HG02973 (cell line): ENCODE measurements around the gene ARL16.

ENCODE experiments used
- ATAC-seq: cut with Tn5 transposase; IDR thresholded peaks from one replicate; pipeline ENCODE4 v1.9.1; 2021; ENCODE audit warnings: moderate library complexity; ENCODE audit not compliant: unreplicated experiment

ARL16 gene

DNA sequence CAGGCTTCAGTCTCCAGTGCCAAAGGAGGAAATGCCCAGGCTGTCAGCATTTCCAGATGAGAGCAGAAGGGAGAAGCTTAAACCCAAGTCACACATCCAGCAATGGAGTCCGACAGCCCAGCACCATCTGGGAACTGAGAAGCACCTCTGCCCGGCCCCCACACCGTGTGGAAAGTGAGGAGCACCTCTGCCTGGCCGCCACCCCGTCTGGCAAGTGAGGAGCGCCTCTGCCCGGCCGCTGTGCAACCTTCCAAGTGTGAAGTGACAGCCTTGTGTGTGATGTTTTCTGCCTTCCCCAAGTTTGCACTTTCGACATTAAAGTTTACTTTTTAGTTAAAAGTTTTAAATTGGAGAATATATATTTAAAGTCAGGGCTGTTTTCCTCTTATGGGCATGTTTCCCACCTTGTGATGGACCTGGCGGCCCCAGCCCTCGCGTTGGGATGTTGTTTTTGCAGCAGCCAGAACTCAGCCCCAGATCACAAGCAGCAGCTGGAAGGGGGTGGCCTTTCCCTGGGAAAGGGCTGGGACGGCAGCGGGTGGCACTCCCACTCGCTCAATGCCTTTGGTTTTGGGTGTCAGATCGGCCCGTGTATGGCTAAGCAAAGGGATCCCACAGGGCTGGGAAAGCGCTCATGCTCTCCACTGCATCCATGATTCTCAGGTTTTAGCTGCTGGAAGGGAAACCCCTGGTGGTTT, 9.9 kb downstream of the ARL16 start:
- no peak for ATAC-seq

DNA sequence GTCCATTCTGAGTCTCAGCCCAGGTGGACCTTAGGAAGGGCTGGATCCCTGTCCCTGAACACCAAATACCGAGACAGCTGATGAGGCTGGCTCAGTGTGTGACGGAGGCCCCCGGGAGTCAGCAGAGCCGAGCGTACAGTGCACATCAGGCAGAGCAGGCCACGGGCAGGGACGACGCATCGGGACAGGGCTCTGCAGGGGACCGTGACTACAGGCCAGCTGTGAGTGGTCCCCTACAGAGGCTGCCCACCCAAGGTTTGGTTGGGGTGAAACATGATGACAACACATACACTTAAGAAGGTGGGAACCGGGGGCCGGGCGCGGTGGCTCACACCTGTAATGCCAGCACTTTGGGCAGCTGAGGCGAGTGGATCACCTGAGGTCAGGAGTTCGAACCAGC, 10.6 kb downstream of the ARL16 start:
- ATAC-seq, result no peak

DNA sequence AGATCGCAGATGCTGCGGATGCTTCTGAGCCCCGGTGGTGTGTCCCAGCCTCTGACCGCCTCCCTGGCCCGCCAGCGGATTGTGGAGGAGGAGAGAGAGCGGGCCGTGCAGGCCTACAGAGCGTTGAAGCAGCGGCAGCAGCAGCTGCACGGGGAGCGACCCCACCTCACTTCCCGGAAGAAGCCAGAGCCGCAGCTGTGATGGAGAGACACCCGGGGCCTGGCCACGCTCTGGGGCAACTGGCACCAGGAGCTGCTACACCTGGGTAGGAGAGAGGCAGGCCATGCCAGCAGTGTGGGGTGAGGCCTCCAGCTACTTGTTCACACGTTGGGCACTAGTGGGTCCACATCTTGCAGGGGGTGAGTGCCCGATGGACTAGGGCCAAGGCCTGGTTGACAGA, 11.1 kb downstream of the ARL16 start:
- ATAC-seq, result no peak

DNA sequence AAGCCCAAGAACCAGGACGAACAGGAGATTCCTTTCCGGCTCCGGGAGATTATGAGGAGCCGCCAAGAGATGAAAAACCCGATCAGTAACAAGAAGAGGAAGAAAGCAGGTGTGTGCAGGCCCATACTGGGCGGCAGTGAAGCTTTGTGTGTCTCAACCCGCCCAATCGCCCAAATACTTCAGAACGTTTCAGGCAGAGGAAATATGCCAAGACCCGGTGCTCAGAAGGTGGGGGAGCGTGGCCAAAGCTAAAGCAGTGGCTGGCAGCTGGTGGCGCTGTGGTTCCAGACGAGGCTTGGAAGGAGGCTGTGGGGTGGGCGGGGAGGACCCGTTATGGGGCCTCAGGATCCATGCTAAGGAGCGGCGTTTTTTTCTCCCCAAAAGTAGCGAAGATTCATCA, 15.8 kb downstream of the ARL16 start:
- no peak for ATAC-seq

DNA sequence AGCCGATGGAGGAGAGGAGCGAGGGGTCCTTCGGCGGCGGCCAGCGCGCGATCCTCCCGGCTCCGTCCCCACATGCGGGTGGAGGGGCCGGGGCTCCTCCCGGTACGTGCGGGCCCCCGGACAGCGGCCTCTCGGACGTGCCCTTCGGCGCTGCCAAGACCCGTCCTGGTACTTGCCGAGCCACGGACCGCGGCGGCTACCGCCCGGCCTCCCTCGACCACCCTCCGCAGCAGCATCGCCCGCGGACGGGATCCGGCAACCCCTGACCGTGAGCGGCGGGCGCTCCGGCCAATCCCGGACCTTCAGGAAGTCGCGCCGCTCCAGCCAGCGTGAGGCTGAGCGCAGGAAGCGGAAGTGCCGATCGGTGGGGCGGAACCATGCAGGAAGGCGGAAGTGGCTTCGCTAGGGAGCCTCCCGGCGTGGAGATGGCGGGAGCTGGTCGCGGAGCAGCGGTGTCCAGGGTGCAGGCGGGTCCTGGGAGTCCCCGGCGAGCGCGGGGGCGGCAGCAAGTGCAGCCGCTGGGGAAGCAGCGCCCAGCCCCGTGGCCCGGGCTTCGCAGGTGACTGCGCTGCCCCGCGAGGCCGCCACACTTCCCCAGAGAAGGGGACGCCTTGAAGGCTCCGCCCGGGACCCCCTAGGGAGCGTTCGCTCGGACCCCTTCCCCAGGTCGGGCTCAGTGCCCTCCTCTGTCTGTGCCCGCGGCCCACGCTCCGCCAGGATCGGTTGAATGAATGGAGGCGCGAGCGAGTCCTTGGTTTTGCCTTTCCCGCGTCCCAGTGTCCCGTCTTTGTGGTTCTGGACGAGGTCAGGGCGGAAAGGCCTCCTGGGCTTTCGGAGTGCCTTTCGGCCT, 17.0 kb downstream of the ARL16 start, which contains the start of the genes CCDC137 and OXLD1:
Gene CCDC137, plus strand, starts transcription at position 396 of the 850 bp plus-strand sequence. Its CDS starts 30 bp downstream, at position 426.
Gene OXLD1, minus strand, starts transcription at position 264 of the 850 bp plus-strand sequence. Its CDS starts 28 bp downstream, at position 236.
- ATAC-seq, result peak; percentile 80

DNA sequence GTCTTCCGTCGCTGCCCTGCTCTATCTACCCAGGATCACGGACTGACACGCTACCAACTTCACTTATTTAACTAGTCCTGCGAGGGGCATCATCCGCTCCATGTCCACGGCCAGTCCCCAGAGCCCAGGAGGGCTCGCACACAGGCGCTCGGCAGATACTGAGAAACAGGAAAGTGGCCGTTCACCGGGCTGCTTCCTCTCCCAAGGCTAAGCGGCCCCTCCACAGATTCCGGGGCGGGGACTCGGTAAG, 17.6 kb downstream of the ARL16 start:
- no peak for ATAC-seq

DNA sequence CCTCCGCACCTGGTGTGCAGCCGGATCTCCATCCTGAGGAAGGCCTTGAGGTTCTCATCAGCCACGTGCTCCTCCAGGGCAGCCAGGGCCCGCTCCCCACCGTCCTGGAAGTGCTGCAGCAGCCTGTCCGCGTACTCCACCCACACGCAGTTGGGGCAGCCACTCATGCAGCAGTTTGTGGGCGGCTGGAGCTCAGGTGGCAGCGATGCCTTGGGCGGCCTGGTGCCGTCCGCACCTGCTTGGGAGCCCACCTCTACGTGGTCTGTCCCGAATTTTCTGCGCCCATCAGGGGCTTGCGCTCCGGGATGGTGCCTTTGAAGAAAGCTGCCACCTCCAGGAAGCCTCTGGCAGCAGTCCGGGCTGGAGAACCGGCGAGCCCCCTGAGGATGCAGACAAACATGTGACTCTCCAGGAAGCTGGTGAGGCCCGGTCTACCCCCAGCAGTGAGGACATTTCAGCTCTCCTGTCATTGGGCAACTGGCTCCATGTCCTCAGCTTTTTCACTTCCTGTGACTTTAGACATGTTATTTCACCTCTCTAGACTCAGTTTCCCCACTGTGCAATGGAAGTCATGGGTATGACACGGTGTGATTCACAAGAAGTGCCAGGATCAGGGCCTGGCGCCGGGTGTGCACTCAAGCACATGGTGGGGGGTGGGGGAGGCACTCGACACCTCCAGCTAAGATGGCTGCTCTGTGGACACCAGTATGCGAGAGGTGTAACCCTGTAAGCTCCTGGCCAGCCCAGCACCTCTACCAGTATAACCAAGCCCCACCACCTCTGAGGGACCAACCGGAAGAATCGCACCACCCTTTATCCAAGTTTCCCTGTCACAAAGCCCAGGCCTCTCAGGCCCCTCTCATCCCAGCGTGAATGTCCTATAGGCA, 18.1 kb downstream of the ARL16 start:
- no peak for ATAC-seq

DNA sequence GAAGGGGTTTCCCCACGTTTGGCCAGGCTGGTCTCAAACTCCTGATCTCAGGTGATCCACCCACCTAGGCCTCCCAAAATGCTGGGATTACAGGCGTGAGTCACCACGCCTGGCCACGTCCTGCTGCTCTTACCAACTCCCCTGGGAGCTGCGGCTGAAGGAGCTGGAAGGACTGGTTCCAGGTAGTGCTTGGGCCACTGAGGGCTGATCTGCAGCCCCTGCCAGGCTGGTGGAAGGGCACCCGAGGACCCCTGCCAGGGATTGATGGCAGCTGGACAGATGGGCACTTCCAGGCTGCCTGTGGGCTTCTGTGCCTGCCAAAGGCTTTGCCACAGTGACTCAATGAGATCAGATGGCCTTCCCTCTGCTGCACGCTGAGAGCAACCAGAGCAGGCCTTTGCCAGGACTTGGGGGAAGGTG, 19.5 kb downstream of the ARL16 start:
- ATAC-seq, result no peak

DNA sequence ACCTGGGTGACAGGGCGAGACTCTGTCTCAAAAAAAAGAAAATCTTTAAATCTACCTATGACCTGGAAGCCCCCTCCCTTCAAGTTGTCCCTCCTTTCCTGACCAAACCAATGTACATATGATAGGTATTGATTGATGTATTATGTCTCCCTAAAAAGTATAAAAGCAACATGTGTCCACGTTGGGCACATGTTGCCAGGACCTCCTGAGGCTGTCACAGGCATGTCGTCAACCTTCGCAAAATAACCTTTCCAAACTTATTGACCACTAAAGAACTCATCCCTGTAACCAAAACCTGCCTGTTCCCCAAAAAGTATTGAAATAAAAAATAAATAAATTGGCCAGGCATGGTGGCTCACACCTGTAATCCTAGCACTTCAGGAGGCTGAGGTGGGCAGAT, 21.6 kb downstream of the ARL16 start:
- no peak for ATAC-seq

DNA sequence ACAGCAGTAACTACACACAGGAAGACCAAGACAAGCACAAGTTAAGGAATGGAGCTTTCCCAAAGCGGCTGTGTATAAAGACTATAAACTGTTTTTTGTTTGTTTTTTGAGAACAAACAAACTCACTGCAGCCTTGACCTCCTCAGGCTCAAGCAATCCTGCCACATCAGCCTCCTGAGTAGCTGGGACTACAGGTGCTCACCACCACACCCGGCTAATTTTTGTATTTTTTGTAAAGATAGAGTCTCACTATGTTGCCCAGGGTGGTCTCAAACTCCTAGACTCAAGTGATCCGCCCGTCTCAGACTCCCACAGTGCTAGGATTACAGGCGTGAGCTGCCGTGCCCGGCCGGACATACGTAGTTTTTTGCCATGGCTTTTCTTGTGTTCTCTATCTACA, 23.2 kb downstream of the ARL16 start:
- ATAC-seq, result no peak

DNA sequence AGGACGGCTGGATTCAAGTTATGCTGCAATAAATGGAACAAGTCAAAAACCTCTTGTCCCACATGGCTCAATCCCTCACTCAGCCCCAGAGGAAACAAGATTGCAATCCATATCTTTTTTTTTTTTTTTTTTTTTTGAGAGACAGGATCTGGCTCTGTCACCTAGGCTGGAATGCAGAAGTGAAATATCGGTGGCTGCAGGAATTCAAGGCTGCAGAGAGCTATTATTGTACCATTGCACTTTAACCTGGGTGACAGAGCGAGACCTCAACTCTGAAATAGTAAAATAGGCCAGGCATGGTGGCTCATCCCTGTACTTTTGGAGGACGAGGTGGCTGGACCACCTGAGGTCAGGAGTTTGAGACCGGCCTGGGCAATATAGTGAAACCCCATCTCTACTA, 24.6 kb downstream of the ARL16 start:
- no peak for ATAC-seq

DNA sequence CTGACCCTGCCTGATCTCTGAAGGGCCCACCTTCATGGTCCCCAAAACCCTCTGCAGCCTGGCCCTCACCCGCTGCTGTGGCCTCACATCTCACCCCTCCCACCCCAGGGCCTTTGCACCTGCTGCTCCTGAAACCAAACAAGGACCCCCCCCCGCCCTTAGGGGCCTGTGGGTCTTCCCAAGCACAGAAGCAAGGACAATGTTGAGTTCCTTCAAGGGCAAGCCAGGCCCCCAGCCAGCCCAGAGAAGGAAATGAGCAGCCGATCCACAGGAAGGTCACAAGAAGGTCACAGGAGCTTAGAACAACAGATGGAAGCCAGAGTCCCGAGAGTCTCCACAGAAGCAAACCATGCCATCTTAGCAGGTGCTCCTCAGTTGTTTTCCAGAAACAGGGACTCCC, 26.8 kb downstream of the ARL16 start:
- ATAC-seq, result no peak

DNA sequence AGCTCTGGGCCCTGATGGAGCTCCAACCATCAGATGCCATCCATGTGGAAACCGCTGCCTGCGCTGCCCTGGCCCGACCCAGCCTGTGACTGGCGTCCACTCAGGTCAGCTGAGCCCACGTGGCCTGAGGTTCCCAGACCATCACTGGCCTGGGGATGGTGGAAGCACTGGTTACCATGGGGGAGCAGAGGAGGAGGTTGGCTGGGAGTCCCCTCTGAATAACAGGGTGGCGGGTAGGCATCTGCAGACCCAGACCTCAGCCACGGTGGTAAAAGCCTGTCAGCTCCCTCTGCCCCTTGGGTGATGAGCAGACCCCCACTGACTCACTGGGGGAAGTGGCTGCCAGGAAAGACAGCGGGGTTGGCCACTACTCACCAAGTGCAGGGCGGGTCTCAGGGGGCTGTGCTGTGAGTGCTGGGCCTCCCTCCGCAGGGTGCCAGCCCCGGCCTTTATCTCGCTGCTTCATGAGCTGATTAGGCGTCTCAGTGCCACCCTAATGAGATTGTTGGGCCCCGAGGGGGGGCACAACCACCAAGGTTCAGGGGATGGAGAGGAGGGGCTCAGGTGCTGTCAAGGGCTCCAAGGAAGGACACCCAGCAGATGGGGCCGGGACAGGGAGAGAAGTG, 27.4 kb downstream of the ARL16 start, which contains the start of gene PDE6G:
Gene PDE6G, minus strand, starts transcription at position 425 of the 626 bp plus-strand sequence. CDS start 3,237 bp downstream, outside the sequence.
- no peak for ATAC-seq

DNA sequence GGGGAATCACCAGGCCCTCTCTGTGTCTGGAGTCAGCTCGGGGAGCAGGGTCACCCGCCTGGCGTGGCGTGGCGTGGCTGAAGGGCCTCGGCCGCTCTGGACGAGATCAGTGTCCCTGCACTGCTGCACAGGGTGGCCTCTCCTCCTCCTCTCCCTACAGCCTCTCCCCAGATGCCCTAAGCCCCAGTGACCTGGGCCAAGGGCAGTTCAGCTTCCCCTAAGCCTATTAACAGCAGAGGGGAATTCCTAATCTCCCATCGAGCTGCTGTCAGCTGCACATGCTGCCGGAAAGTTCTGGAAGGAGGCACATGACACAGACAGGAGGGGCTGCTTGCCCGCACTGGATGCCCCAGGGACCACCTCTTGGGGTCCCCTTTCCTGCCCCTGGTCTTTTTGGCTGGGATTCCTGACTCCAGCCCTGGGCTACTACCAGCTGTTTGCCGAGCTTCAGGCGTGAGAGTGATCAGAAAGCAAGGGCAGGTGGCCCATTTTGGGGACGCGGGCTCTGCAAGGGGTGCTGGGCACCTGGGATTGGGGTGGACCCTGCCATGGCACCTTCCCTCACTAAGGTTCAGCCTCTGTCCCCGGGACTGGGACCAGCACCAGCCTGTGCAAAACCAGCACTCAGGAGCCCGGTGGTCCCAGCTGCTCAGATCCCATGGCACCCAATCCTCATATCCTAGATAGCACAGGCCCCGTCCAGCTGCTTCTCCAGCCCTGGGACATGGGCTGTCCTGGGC, 28.0 kb downstream of the ARL16 start:
- no peak for ATAC-seq

DNA sequence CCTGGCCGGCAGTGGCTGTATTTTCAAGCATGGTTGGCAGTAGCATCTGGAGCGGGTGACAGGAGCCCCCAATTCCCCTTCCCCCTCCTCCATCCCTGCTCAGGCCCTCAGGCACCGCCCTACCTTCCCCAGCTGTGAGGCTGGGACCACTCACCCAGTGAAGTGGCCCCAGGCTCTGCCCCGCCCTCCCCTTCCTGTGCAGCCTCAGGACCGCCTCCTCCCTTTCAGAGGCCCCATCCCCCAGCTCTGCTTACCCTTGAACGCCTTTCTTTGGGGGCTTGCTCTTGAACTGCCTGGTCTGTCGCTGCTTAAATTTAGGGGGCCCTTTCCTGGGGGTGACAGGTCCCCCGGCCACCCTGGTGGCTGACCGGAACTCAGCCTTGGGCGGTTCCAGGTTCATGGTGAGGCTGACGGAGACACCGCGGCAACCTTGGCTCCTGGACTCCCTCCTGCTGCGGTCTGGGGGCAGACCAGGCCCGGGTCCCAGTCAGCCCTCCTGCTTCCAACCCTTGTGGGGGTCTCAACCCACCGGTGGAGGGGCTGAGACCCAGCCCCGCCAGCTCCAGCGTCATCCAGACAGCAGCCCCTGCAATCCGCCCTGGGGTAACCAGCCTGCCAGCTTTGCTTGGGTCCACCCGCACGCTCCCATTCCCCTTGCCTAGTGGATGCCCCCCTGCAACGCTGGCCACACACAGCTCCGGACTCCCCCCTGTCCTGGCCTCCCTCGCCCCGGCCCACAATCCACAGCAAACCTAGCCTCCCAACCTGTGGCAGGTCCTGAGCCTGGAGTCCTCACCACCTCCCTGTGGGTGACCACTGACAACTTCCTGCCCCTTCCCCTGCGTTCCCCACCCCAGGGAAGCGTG, 30.5 kb downstream of the ARL16 start:
- no peak for ATAC-seq

DNA sequence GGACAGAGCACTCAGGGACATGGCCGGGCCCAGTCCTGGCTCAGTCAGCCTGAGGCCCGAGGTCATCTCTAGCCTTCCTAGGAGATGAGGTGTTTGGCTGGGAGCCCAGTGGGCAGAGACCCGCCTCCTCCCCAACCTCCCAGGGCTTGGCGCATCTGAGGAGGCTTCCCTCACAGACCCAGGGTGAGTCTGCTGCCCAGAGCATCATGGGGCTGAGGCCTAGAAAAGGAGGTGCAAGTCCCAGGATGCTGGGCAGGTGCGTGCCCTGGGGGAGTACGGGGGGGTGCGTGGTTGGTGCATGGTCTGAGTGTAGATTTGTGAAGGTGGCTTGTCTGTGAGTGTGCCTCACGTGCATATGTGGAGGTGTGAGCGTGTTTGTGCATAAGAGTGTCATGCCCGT, 31.9 kb downstream of the ARL16 start:
- no peak for ATAC-seq

DNA sequence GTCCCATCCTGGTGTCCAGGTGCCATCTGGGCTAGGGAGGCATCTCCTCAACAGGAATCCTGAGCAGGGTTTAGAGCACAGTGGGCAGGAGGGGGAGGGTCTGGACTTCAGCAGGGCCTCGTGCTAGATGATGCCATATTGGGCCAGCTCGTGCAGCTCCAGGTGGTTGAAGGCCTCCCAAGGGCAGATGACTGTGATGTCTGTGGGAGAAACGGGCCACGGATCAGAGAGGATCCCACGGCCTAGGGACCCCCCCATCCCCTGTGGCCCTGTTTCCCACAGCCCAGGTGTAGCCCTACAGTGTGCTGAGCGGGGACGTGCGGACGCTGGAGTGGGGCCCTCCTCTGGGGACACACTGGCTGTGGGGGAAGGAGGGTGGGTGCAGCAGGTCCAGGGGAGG, 32.6 kb downstream of the ARL16 start:
- no peak for ATAC-seq

DNA sequence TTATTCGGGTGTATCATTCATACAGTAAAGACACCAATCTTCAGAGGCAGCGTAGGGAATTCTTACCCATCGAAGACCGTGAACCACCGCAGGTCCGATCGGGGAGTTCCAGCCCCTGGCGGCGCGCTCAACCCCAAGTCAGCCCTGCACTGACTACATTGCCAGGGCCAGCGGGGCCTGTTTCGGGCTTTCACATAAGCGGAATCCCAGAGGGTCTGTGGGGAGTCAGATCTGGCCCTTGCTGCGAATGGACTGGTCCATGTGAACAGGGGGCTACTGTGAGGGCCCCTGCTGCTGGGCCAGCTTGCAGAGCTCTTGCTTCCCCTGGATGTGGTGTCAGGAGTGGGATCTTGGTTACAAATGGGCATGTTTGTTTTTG, 34.9 kb downstream of the ARL16 start:
- ATAC-seq, result no peak

DNA sequence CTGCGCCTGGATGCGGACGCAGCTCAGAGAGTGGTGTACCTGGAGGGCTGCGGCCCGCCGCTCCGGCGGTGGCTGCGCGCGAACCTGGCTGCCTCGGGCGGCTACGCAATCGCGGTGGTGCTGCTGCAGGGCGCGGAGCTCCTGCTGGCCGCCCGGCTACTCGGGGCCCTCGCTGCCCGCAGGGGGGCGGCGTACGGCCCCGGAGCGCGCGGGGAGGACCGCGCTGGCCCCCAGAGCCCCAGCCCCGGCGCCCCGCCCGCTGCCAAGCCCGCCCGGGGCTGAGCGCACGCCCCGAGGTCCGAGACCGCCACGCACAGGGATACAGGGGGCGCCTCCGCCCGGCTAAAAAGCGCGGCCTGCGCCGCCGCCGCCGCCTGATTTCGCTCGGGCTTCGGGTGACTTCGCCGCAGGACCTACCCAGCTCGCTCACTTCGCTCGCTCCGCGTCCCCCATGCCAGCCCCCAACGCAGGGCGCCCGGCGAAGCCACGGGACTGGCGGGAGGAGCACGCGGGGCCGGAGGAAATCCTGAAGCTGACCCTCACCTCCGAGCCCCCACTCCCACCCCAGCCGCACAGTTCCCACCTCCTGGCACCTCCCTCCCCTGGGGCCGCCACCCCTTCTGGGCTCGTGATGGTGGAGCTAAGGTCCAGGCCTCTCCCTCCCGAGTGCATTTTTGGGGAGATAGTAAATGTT, 35.4 kb downstream of the ARL16 start:
- ATAC-seq, result no peak
